ENCODE measurements around the gene EDN1.
"Not testable (repeated sequence)": the region's sequence is repeated elsewhere in the genome, so short reads cannot be mapped to it uniquely, and the experiment has no call there.

The EDN1 gene

GRCh38 chr6:12327391-12327790, 37.2 kb downstream of the EDN1 start:
- peaks cover 0 to 1% of the 10 kb centered on the region in 2 experiments for H3K4me1 ChIP-seq (ENCODE audit: control insufficient read depth in 1 of 2, insufficient read depth in 1 of 2, low read depth in 1 of 2, low read length in 1 of 2)
- TF ChIP-seq, protein P1, sequence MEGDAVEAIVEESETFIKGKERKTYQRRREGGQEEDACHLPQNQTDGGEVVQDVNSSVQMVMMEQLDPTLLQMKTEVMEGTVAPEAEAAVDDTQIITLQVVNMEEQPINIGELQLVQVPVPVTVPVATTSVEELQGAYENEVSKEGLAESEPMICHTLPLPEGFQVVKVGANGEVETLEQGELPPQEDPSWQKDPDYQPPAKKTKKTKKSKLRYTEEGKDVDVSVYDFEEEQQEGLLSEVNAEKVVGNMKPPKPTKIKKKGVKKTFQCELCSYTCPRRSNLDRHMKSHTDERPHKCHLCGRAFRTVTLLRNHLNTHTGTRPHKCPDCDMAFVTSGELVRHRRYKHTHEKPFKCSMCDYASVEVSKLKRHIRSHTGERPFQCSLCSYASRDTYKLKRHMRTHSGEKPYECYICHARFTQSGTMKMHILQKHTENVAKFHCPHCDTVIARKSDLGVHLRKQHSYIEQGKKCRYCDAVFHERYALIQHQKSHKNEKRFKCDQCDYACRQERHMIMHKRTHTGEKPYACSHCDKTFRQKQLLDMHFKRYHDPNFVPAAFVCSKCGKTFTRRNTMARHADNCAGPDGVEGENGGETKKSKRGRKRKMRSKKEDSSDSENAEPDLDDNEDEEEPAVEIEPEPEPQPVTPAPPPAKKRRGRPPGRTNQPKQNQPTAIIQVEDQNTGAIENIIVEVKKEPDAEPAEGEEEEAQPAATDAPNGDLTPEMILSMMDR (IDR thresholded peaks at IDR 0.05) = no peak
- no peak overlapping the region for H3K4me3 ChIP-seq (ENCODE audit: low read depth in 1 of 2, low read length in 1 of 2)
- no peaks in the 10 kb centered on the region for H3K9me3 ChIP-seq
- H3K36me3 ChIP-seq = no peaks in the 10 kb centered on the region
- no peak overlapping the region for H3K27ac ChIP-seq
- peaks cover 5% of the 10 kb centered on the region for H3K27me3 ChIP-seq

GRCh38 chr6:12327988-12328387, 37.8 kb downstream of the EDN1 start:
- no peaks in the 10 kb centered on the region for H3K9me3 ChIP-seq
- no peaks in the 10 kb centered on the region for H3K36me3 ChIP-seq
- H3K4me3 ChIP-seq (ENCODE audit: low read depth in 1 of 2, low read length in 1 of 2) = no peak overlapping the region
- H3K4me1 ChIP-seq (ENCODE audit: control insufficient read depth in 1 of 2, insufficient read depth in 1 of 2, low read depth in 1 of 2, low read length in 1 of 2) = peaks cover 0 to 3% of the 10 kb centered on the region in 2 experiments
- H3K27me3 ChIP-seq = peaks cover 5% of the 10 kb centered on the region
- H3K27ac ChIP-seq = no peak overlapping the region
- TF ChIP-seq, protein P1 (IDR thresholded peaks at IDR 0.05) = no peak

DNA sequence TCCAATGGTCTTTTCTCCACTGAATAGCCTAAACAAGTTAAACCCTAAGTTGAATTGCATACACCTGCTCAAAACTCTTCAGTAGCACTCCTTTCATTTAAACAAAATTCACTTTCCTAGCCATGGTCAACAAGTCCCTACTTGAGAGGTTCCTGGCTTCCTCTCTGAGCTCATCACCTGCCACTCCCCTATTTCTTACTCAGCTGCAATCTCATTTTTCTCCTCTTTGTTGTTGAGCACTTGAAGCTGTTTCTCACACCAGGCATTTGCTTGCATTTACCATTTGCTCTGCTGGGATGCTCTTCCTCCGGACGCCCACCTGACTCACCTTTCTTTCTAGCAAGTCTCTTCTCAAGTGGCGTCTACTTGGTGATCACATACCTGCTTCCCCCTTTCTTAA, 38.5 kb downstream of the EDN1 start:
- H3K36me3 ChIP-seq = no peaks in the 10 kb centered on the region
- peaks cover 5% of the 10 kb centered on the region for H3K27me3 ChIP-seq
- no peak overlapping the region for H3K27ac ChIP-seq
- H3K9me3 ChIP-seq = no peaks in the 10 kb centered on the region
- H3K4me1 ChIP-seq (ENCODE audit: control insufficient read depth in 1 of 2, insufficient read depth in 1 of 2, low read depth in 1 of 2, low read length in 1 of 2) = peaks cover 0 to 3% of the 10 kb centered on the region in 2 experiments
- TF ChIP-seq, protein P1 (IDR thresholded peaks at IDR 0.05) = no peak
- no peak overlapping the region for H3K4me3 ChIP-seq (ENCODE audit: low read depth in 1 of 2, low read length in 1 of 2)

DNA sequence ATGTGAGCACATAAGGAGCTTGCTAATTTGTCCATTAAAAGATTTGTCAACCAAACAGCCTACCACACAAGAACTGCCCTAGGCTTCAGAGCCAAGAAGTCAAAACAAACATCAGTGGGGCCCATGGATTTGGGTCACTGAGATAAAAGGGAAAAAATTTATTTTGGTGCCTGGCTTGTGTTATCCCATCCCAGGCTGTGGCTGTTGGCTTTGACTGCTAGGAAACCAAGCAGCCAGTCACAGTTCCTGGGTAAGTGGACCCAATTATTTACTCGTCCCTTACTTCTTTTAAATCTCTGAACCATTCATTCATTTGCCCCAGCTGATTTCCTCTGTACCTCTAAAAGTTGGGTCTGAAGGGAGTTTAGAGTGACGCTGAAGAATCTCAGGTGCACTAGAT, 41.3 kb downstream of the EDN1 start:
- Histone ChIP-seq H3K4me1 (ENCODE audit: control insufficient read depth in 1 of 2, insufficient read depth in 1 of 2, low read depth in 1 of 2, low read length in 1 of 2) (peaks cover 0 to 3% of the 10 kb centered on the region in 2 experiments), H3K9me3 (no peaks in the 10 kb centered on the region), H3K27me3 (peaks cover 5% of the 10 kb centered on the region), H3K27ac (no peak overlapping the region), H3K4me3 (ENCODE audit: low read depth in 1 of 2, low read length in 1 of 2) (no peak overlapping the region), H3K36me3 (no peaks in the 10 kb centered on the region)
- TF ChIP-seq, protein P1 (IDR thresholded peaks at IDR 0.05) = no peak

GRCh38 chr6:12331951-12332749, 42.0 kb downstream of the EDN1 start:
- Histone ChIP-seq H3K36me3 (no peaks in the 10 kb centered on the region), H3K27me3 (peaks cover 5% of the 10 kb centered on the region), H3K4me1 (ENCODE audit: control insufficient read depth in 1 of 2, insufficient read depth in 1 of 2, low read depth in 1 of 2, low read length in 1 of 2) (peaks cover 0 to 3% of the 10 kb centered on the region in 2 experiments), H3K4me3 (ENCODE audit: low read depth in 1 of 2, low read length in 1 of 2) (no peak overlapping the region), H3K9me3 (no peaks in the 10 kb centered on the region), H3K27ac (no peak overlapping the region)
- TF ChIP-seq, protein P1 (IDR thresholded peaks at IDR 0.05) = no peak

DNA sequence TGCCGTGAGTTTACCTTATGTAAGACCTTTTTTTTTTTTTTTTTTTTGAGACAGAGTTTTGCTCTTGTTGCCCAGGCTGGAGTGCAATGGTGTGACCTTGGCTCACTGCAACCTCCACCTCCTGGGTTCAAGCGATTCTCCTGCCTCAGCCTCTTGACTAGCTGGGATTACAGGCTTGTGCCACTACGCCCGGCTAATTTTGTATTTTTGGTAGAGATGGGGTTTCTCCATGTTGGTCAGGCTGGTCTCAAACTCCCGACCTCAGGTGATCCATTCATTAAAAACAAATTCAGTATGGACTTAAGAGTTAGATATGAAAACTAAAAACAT, 42.6 kb downstream of the EDN1 start:
- H3K36me3 ChIP-seq; H3K4me1 ChIP-seq (ENCODE audit: control insufficient read depth in 1 of 2, insufficient read depth in 1 of 2, low read depth in 1 of 2, low read length in 1 of 2); H3K27ac ChIP-seq; H3K9me3 ChIP-seq; H3K4me3 ChIP-seq (ENCODE audit: low read depth in 1 of 2, low read length in 1 of 2); H3K27me3 ChIP-seq: not testable (repeated sequence)

All from neutrophil (primary cell).